WERI-Rb-1 (cell line): ENCODE measurements around the gene ARPC1A.

ENCODE experiments used
- DNase-seq: peaks from one replicate; pipeline ENCODE4 v3.0.0-alpha.2; 2020
- H3K27ac ChIP-seq: fragments of 250-450 bp; sonication (Bioruptor Pico); 2 replicates; pipeline ENCODE4 v1.5.1; 2020; ENCODE audit warnings: mild to moderate bottlenecking, moderate library complexity
- H3K27me3 ChIP-seq: fragments of 250-450 bp; sonication (Bioruptor Pico); 2 replicates; pipeline ENCODE4 v1.5.1; 2021; ENCODE audit warnings: mild to moderate bottlenecking, low read depth, moderate library complexity; ENCODE audit not compliant: insufficient read depth, severe bottlenecking
- H3K36me3 ChIP-seq: fragments of 250-450 bp; sonication (Bioruptor Pico); 2 replicates; pipeline ENCODE4 v1.5.1; 2020; ENCODE audit warnings: mild to moderate bottlenecking, moderate library complexity
- H3K4me3 ChIP-seq: 2 replicates; pipeline ENCODE4 v1.5.1; 2011; ENCODE audit warnings: low read depth, mild to moderate bottlenecking, control low read depth, low read length
- H3K9me3 ChIP-seq: fragments of 250-450 bp; sonication (Bioruptor Pico); 2 replicates; pipeline ENCODE4 v1.5.1; 2021; ENCODE audit warnings: mild to moderate bottlenecking, moderate library complexity; ENCODE audit not compliant: severe bottlenecking
- CTCF ChIP-seq: IDR thresholded peaks from 2 replicates; pipeline ENCODE4 v1.5.1; 2011; ENCODE audit warnings: low read depth, mild to moderate bottlenecking, control low read depth, inconsistent platforms, low read length

Gene ARPC1A

GRCh38 chr7:99403764-99404163 lies 78.1 kb downstream of the ARPC1A start:
- H3K27ac ChIP-seq = no peak overlapping the region

GRCh38 chr7:99404235-99404976 lies 78.7 kb downstream of the ARPC1A start:
- no peaks in the 10 kb centered on the region for H3K9me3 ChIP-seq
- no peak overlapping the region for H3K4me3 ChIP-seq
- no peak overlapping the region for H3K27ac ChIP-seq
- no peak for DNase-seq
- H3K36me3 ChIP-seq = peaks cover 69% of the 10 kb centered on the region
- no peaks in the 10 kb centered on the region for H3K27me3 ChIP-seq
- TF ChIP-seq CTCF = no peak

More at GRCh38 chr7:99403764-99404163, 78.1 kb downstream of the ARPC1A start:
- TF ChIP-seq CTCF = no peak
- no peak overlapping the region for H3K4me3 ChIP-seq
- H3K9me3 ChIP-seq = no peaks in the 10 kb centered on the region
- no peaks in the 10 kb centered on the region for H3K27me3 ChIP-seq
- H3K36me3 ChIP-seq = peaks cover 75% of the 10 kb centered on the region
- DNase-seq = no peak

GRCh38 chr7:99404977-99405320 lies 79.3 kb downstream of the ARPC1A start:
- H3K27me3 ChIP-seq = no peaks in the 10 kb centered on the region
- no peak for DNase-seq
- H3K36me3 ChIP-seq = peaks cover 65% of the 10 kb centered on the region
- H3K4me3 ChIP-seq = no peak overlapping the region
- no peak for TF ChIP-seq CTCF
- H3K9me3 ChIP-seq = no peaks in the 10 kb centered on the region
- H3K27ac ChIP-seq = no peak overlapping the region

- no peak for TF ChIP-seq CTCF
- no peak overlapping the region for H3K27ac ChIP-seq
Measured at GRCh38 chr7:99406557-99406956, 80.9 kb downstream of the ARPC1A start.

GRCh38 chr7:99407872-99408378 lies 82.2 kb downstream of the ARPC1A start:
- peak; percentile 49 for DNase-seq
- peak overlapping the region; percentile 100 for H3K27ac ChIP-seq
- peaks cover 67% of the 10 kb centered on the region for H3K36me3 ChIP-seq
- H3K27me3 ChIP-seq = no peaks in the 10 kb centered on the region
- H3K4me3 ChIP-seq = peak overlapping the region; percentile 96
- no peaks in the 10 kb centered on the region for H3K9me3 ChIP-seq
- TF ChIP-seq CTCF = no peak

More at GRCh38 chr7:99406557-99406956, 80.9 kb downstream of the ARPC1A start:
- Histone ChIP-seq H3K4me3 (no peak overlapping the region), H3K36me3 (peaks cover 65% of the 10 kb centered on the region), H3K27me3 (no peaks in the 10 kb centered on the region), H3K9me3 (no peaks in the 10 kb centered on the region)
- no peak for DNase-seq
